Retinal pigment epithelial cell (primary cell): ENCODE results near the gene TIAM2.
A peak's percentile ranks its signal among the peaks of the same experiment; 100 is the strongest.

Experiments used
- DNase-seq: peaks from one replicate; pipeline ENCODE4 v3.0.0-alpha.2; 2010; ENCODE audit warnings: low read depth
- H3K4me3 ChIP-seq: 2 replicates; pipeline ENCODE4 v1.5.1; 2011; ENCODE audit warnings: mild to moderate bottlenecking, low read length, control low read depth, moderate library complexity
- CTCF ChIP-seq: conservative IDR thresholded peaks from 2 replicates; pipeline ENCODE4 v1.5.1; 2011; ENCODE audit warnings: low read depth, low read length, control low read depth, inconsistent platforms

The TIAM2 gene

GRCh38 chr6:155054491-155055250 lies 59.6 kb downstream of the TIAM2 start:
- no peak for TF ChIP-seq CTCF
- H3K4me3 ChIP-seq = no peak overlapping the region

GRCh38 chr6:155055729-155056128 lies 60.6 kb downstream of the TIAM2 start:
- H3K4me3 ChIP-seq = no peak overlapping the region
- DNase-seq = no peak
- TF ChIP-seq CTCF = no peak

More at GRCh38 chr6:155054491-155055250, 59.6 kb downstream of the TIAM2 start:
- no peak for DNase-seq

GRCh38 chr6:155056756-155057155 lies 61.6 kb downstream of the TIAM2 start:
- no peak for DNase-seq
- TF ChIP-seq CTCF = no peak
- no peak overlapping the region for H3K4me3 ChIP-seq

- DNase-seq = no peak
- H3K4me3 ChIP-seq = no peak overlapping the region
- TF ChIP-seq CTCF = no peak
Measured at GRCh38 chr6:155061381-155061780, 66.3 kb downstream of the TIAM2 start.

GRCh38 chr6:155062866-155063341 lies 67.8 kb downstream of the TIAM2 start:
- no peak overlapping the region for H3K4me3 ChIP-seq
- DNase-seq = peak; percentile 59
- no peak for TF ChIP-seq CTCF

GRCh38 chr6:155064303-155064702 lies 69.2 kb downstream of the TIAM2 start:
- TF ChIP-seq CTCF = no peak
- no peak for DNase-seq

GRCh38 chr6:155066361-155066760 lies 71.2 kb downstream of the TIAM2 start:
- no peak for TF ChIP-seq CTCF
- no peak overlapping the region for H3K4me3 ChIP-seq
- DNase-seq = no peak

More at GRCh38 chr6:155064303-155064702, 69.2 kb downstream of the TIAM2 start:
- H3K4me3 ChIP-seq = no peak overlapping the region
